Stomach (tissue), 9 donors: ENCODE measurements around the gene SPON2. TPM values are rescaled to one million over a fixed set of nuclear protein-coding genes. Genes with fewer than 3 reads are reported as not detected.

ENCODE experiments used
- DNase-seq, 2 donors: peaks; one replicate each; pipeline versions ENCODE4 v3.0.0 to v3.0.0-alpha.2; 2013 to 2019
- H3K27ac ChIP-seq, 5 donors: fragments of 200-600 bp in 4 of 5; sonication (generic) in 4 of 5; one replicate each; pipeline ENCODE4 v1.5.1; 2013 to 2019; ENCODE audit warnings: mild to moderate bottlenecking in 1 of 5, moderate library complexity in 1 of 5
- H3K27me3 ChIP-seq, 3 donors: fragments of 200-600 bp; sonication (generic); one replicate each; pipeline ENCODE4 v1.5.1; 2017 to 2019; ENCODE audit warnings: mixed run types in 1 of 3
- H3K36me3 ChIP-seq, 4 donors: fragments of 200-600 bp; sonication (generic); 1 replicate in 3 of 4; 2 replicates in 1 of 4; pipeline ENCODE4 v1.5.1; 2016 to 2019
- H3K4me1 ChIP-seq, 4 donors: fragments of 200-600 bp; sonication (generic); one replicate each; pipeline ENCODE4 v1.5.1; 2016 to 2019
- H3K4me3 ChIP-seq, 4 donors: fragments of 200-600 bp; sonication (generic) in 3 of 4; one replicate each; pipeline ENCODE4 v1.5.1; 2016 to 2019; ENCODE audit warnings: mild to moderate bottlenecking in 1 of 4
- H3K9me3 ChIP-seq, 4 donors: fragments of 200-600 bp; sonication (generic); one replicate each; pipeline ENCODE4 v1.5.1; 2016 to 2019
- EP300 ChIP-seq: sonication (generic); formaldehyde crosslinking; IDR thresholded peaks from one replicate; pipeline ENCODE4 v1.6.1; 2017; ENCODE audit warnings: antibody characterized with exemption
- POLR2A ChIP-seq, 4 donors: fragments of 450-650 bp; IDR thresholded peaks; one replicate each; pipeline ENCODE4 v1.6.1; 2016; ENCODE audit warnings: antibody characterized with exemption in 4 of 4, control low read depth in 2 of 4, mild to moderate bottlenecking in 1 of 4, moderate library complexity in 1 of 4
- POLR2AphosphoS5 ChIP-seq, 3 donors: sonication (generic); formaldehyde crosslinking; IDR thresholded peaks; one replicate each; pipeline ENCODE4 v1.6.1; 2016; ENCODE audit warnings: antibody characterized with exemption in 3 of 3
- WGBS, 5 donors: extraction: QIAGEN DNeasy Blood & Tissue Kit in 3 of 5; methylation state at CpG; one replicate each; pipeline versions ENCODE4 v1.1.5 to v1.1.7; 2013 to 2018; 5-methylcytosine and 5-hydroxymethylcytosine counted together
- intact Hi-C: fragments of 100-400 bp; cut with DNase I; formaldehyde crosslinking; loops from one replicate; pipeline ENCODE4 v1.15.1; 2023; ENCODE audit warnings: low total_unique reads
- polyA plus RNA-seq, 3 donors: library from polyadenylated mRNA; stranded (reverse); fragments of 200-250 nt; gene quantifications; one replicate each; pipeline ENCODE4 v1.2.3, GENCODE V29; 2013
- total RNA-seq, 5 donors: library from RNA; depleted of rRNA; stranded (reverse); fragments of >200 nt; gene quantifications; one replicate each; pipeline versions ENCODE4 v1.1.0 to v1.2.3, GENCODE V29; 2014 to 2016
- TF ChIP-seq, protein P1 (sequence below), 7 experiments: fragments of 450-650 bp in 4 of 7; fragments of 200-600 bp in 3 of 7; sonication (generic) in 3 of 7; IDR thresholded peaks; one replicate each; pipeline ENCODE4 v1.5.1; 2016 to 2019; ENCODE audit warnings: antibody characterized with exemption in 7 of 7, control low read depth in 2 of 7, mild to moderate bottlenecking in 1 of 7
- donor health status: healthy with polysubstance abuse.
- donor health status: Bipolar disorder and iron deficiency.
- donor health status: healthy.

The SPON2 gene
- total and polyA plus RNA-seq, 8 donors, result 12.8 to 224 (median 47.6) TPM

DNA sequence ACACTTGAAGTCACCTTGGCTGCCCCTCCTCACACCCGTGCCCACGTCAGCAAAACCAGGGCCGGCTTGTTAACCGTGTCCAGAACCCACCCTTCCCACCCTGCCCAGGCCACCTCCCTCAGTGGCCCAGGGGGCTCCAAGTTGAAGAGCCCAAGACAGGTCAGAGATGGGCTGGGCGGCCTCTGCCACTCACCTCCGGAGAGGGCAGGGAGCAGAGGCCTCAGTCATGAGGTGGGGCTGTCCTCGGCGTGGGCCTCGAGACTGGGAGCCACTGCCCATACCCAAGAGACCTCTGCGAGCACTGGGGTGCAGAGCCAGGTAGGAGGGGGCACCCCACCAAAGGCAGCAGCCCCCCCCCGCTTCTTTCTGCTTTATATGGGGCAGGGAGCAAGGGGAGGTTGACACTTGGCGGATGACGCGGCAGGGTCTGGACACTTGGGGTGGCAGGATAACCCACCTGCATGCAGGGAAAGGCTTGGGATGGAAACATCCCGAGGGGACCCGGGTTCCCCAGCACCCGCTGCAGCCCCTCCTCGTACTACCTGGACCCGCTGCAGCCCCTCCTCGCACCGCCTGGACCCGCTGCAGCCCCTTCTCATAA is 38.0 kb upstream of the SPON2 start:
- no peak for DNase-seq
- Histone ChIP-seq H3K27ac (peak overlapping the region; percentile 6 to 81 (median 70)), H3K36me3 (peaks cover 32 to 53% (median 49%) of the 10 kb centered on the region in 4 donors), H3K4me1 (peaks cover 47 to 97% (median 68%) of the 10 kb centered on the region in 4 donors), H3K9me3 (no peaks in the 10 kb centered on the region), H3K27me3 (no peaks in the 10 kb centered on the region), H3K4me3 (no peak overlapping the region)
- TF ChIP-seq EP300 (no peak), POLR2A (IDR thresholded peaks at IDR 0.05) (no peak), POLR2AphosphoS5 (IDR thresholded peaks at IDR 0.05) (no peak)
- TF ChIP-seq, protein P1, sequence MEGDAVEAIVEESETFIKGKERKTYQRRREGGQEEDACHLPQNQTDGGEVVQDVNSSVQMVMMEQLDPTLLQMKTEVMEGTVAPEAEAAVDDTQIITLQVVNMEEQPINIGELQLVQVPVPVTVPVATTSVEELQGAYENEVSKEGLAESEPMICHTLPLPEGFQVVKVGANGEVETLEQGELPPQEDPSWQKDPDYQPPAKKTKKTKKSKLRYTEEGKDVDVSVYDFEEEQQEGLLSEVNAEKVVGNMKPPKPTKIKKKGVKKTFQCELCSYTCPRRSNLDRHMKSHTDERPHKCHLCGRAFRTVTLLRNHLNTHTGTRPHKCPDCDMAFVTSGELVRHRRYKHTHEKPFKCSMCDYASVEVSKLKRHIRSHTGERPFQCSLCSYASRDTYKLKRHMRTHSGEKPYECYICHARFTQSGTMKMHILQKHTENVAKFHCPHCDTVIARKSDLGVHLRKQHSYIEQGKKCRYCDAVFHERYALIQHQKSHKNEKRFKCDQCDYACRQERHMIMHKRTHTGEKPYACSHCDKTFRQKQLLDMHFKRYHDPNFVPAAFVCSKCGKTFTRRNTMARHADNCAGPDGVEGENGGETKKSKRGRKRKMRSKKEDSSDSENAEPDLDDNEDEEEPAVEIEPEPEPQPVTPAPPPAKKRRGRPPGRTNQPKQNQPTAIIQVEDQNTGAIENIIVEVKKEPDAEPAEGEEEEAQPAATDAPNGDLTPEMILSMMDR (IDR thresholded peaks at IDR 0.05), result no peak
- intact Hi-C loops, result no loop called here
- 78 to 84% (median 78%) methylated on average over 14 to 22 of the region's 22 CpGs for WGBS, 5 donors

DNA sequence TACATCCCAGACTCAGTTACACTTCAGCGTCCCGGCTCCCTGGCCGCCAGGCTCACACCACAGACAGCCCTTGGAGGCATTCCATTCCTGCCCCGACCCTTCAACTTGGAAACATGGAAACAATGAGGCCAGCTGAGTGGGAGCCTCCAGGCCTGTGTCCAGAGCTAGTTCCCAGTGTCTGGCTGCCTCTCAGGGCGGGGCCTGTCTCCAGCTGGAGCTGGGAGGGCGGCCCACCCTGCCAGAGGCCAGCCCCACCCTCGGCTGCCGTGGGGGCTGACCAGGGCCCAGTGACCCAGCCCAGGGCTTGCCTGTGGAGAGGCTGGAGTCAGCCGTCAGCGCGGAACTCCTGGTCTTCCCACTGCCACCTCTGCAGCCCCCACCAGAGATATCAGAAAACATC is 37.4 kb upstream of the SPON2 start:
- TF ChIP-seq POLR2AphosphoS5 (IDR thresholded peaks at IDR 0.05) (peak in 2 of 3 donors; percentile 6 to 42), POLR2A (IDR thresholded peaks at IDR 0.05) (no peak)
- 40 to 60% (median 52%) methylated on average over 4 to 11 of the region's 11 CpGs for WGBS, 5 donors
- Histone ChIP-seq H3K36me3 (peaks cover 28 to 48% (median 43%) of the 10 kb centered on the region in 4 donors), H3K27ac (peak overlapping the region; percentile 44 to 81 (median 70)), H3K9me3 (no peaks in the 10 kb centered on the region), H3K4me3 (peak overlapping the region in 1 of 4 donors; percentile 10), H3K27me3 (no peaks in the 10 kb centered on the region), H3K4me1 (peaks cover 52 to 97% (median 69%) of the 10 kb centered on the region in 4 donors)
- peak; percentile 52 to 88 for DNase-seq
- intact Hi-C loops, result no loop called here

DNA sequence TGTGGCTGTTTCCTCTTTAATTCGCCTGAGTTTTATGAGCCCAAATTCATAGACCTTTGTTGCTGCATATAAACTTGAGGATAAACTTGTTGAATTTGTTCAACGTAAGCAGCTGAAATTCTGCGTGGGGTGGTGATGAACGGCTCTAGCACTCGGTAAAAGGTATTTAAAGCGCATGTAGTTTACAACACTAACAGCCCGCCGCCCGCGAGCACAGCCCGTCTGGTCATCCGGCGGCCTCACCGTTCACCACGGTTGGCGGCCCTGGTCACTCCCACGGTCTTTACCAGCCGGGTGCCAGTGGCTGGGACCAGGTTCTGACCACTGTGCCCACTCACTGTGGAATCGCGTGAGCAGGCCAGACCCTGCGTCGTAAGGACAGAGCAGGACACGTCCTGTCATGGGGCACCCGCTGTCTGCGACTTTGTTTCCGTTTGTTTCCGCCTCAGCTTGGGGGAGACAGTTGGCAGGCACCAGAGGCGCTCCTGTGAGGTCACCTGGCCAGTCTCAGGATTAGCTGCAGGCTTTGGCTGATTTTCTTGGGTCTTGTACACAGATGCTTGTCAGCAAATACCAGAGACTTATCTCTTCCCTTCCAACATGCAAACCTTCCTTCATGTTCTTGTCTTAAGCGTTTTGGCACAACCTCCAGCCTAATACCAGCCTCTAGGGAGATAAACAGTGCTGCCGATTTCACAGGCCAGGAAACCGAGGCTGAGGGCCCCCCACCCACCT is 36.8 kb upstream of the SPON2 start:
- 70 to 79% (median 74%) methylated on average over 30 to 31 of the region's 31 CpGs for WGBS, 5 donors
- Histone ChIP-seq H3K27ac (peak overlapping the region; percentile 44 to 81 (median 70)), H3K4me3 (peak overlapping the region in 1 of 4 donors; percentile 15), H3K4me1 (peaks cover 52 to 98% (median 74%) of the 10 kb centered on the region in 4 donors), H3K27me3 (no peaks in the 10 kb centered on the region), H3K36me3 (peaks cover 21 to 41% (median 36%) of the 10 kb centered on the region in 4 donors), H3K9me3 (no peaks in the 10 kb centered on the region)
- intact Hi-C loops, result no loop called here
- DNase-seq, result no peak
- TF ChIP-seq EP300 (no peak), POLR2A (IDR thresholded peaks at IDR 0.05) (no peak), POLR2AphosphoS5 (IDR thresholded peaks at IDR 0.05) (peak in 1 of 3 donors; percentile 4)
- TF ChIP-seq, protein P1 (IDR thresholded peaks at IDR 0.05), result no peak

DNA sequence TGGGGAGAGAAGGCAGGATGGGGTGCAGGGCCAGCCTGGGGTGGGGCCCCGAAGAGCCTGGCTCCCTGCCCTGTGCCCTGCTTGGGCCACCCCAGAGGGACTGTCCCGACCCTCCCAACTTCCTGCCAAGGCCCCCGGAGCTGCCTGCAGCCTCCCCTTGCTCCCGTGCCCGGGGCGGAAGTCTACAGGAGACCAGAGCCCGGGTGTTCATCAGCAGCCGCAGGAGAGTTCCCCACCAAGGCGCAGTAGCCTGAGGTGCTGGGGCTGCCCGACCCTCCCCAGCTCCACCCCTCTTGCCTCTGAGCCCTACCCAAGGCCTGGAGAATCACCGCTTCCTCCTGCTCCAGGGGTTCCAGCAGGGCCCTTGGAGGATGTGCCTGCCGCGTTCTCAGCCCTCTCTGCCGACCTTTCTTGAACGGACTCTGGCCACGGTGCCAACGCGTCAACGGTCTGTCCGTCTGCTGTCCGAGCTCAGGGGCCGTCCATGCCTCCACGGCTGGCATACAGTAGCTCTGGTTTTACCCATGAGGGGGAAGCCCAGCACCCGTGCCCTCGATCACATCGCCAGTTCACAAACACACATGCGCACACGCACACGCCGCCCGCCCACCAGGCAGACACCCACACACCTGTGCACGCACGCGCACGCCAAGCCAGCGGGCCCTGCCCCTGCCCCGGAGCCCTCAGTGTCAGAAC is 36.0 kb upstream of the SPON2 start:
- peak in 1 of 2 donors; percentile 55 for DNase-seq
- Histone ChIP-seq H3K4me1 (peaks cover 54 to 94% (median 80%) of the 10 kb centered on the region in 4 donors), H3K36me3 (peaks cover 14 to 34% (median 29%) of the 10 kb centered on the region in 4 donors)

More for the DNA sequence above, 36.0 kb upstream of the SPON2 start:
- Histone ChIP-seq H3K4me3 (peak overlapping the region in 1 of 4 donors; percentile 15), H3K27me3 (no peaks in the 10 kb centered on the region), H3K27ac (peak overlapping the region; percentile 43 to 81 (median 70)), H3K9me3 (no peaks in the 10 kb centered on the region)
- WGBS, 5 donors, result 52 to 67% (median 62%) methylated on average over 21 to 37 of the region's 37 CpGs
- no peak for TF ChIP-seq POLR2A (IDR thresholded peaks at IDR 0.05)
- intact Hi-C loops, result no loop called here
